ENCODE measurements around the gene CELF5.

GRCh38 chr19:3283886-3284657, 59.6 kb downstream of the CELF5 start:
- TF ChIP-seq EZH2 (IDR thresholded peaks at IDR 0.05; ENCODE audit: insufficient read depth, poor library complexity, severe bottlenecking) (no peak), EZH2phosphoT487 (IDR thresholded peaks at IDR 0.05; ENCODE audit: insufficient read depth, low read depth) (no peak)

All from GM23248 (cell line).